GM19099 (cell line): ENCODE measurements around the gene TGM2.

ENCODE experiments used
- POLR2A ChIP-seq: IDR thresholded peaks from 3 replicates; pipeline ENCODE4 v1.6.1; 2011; ENCODE audit warnings: low read depth; ENCODE audit not compliant: insufficient read length; ENCODE audit errors: extremely low read depth

TGM2 gene

DNA sequence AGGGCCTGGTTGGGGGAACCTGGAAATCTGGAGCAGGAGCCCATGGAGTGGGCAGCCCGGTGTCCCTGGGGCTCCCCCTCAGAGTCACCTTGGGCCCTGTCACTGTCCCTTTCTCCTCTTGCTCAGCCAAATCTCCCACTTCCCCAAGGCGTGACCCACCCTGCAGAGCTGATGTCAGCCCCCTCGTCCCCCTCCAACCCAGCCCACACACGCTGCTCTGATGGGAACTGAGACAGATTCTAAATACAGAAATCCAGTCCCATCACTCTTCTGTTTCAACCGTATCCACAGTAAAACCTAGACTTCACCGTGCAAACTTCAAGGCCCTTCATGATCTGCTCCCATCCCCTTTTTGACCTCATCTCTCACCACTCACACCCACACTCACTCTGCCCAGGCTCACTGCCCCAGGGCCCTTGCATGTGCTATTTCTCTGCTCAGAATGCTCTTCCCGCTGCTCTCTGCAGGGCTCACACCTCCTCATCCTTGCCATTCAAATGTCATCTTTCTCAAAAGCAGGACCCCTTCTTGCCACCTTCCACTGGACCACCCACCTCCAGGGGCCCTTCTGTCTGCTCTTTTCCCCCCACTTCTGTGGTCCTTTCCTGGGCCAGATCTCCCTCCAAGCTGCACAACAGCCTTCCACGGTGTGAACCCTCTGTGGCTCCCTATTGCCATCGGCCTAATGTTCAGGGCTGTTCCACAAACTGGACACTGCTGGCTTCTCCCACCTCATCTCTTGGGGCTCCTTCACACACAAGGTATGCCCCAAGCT, 16.6 kb downstream of the TGM2 start:
- TF ChIP-seq POLR2A = no peak

DNA sequence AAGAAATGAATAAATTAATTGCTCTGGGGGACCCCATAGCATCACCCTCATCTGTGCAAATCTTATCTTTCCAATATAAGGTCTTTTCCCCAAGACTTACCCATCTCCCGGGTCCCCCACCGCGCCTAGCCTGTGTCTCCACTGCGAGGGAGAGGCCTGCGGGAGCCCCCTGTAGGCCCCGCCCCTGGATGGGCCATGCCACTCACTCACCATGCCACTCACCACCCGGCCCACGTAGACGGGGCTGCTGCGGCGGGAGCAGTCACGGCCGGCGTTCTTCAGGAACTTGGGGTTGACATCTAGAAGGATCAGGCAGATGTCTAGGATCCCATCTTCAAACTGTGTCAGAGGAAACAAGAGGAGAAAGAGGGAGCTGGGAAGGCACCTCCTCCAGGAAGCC, 17.3 kb downstream of the TGM2 start:
- no peak for TF ChIP-seq POLR2A

DNA sequence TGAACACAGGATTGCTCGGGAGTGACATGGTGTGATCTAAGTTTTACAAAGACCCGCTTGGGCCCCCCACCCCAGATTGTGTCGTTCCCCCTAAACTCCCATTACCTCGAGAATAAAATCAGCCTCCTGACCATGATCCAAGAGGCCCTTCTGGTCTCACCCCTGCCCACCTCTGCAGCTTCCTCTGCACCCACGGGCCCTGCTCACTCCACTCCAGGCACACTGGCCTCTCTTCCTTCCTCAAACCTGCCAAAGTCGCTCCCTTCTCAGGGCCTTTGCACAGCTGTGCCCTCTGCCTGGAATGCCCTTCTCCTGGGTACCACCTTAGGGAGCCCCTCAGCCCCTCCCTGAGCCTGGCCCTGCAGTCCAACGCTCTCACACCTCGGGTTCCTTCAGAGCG, 17.9 kb downstream of the TGM2 start:
- no peak for TF ChIP-seq POLR2A

DNA sequence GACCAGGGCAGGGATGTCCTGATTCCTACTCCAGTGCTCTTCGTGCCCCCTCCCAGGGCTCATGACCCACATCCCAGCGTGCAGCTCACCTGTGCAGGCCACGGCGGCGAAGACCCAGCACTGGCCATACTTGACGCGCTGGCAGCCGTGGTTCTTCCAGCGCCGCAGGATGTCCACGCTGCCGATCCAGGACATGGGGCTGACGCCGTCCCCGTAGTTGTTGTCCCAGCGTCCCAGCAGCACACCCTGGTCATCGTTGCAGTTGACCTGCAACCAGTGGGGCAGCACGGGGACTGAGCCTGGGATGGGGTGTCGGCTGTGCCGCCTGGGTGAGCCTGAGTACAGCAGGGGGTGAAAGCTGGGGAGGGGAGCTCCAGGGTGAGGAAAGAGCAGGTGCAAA, 18.4 kb downstream of the TGM2 start:
- TF ChIP-seq POLR2A = no peak

DNA sequence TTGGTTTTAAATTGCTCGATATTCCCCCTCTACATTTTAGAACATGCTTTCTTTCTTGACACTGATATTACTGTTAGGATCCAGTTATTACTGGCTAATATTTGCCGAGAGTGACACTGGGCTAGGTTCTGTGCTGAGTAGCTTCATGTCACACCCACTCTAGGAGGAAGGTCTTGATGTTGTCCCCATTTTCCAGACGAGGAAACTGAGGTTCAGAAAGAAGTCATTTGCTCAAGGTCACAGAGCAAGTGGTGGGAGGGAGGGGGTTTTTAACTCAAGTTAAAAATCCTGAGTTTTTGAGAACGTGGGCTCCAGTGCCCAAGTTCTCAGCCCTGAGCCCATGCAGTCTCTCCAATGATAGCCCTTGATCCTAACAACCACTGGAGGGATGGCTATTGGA, 18.9 kb downstream of the TGM2 start:
- TF ChIP-seq POLR2A = no peak

DNA sequence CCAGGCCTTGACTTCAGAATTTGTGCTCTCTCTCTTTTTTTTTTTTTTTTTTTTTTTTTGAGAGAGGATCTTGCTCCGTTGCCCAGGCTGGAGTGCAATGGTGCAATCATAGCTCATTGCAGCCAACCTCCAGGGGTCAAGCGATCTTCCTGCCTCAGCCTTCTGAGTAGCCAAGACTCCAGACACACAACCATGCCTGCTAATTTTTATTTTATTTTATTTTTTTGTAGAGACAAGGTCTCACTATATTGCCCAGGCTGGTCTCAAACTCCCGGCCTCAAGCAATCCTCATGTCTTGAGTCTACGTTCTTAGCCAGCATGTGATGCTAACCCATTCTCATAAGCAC, 19.4 kb downstream of the TGM2 start:
- TF ChIP-seq POLR2A = no peak

DNA sequence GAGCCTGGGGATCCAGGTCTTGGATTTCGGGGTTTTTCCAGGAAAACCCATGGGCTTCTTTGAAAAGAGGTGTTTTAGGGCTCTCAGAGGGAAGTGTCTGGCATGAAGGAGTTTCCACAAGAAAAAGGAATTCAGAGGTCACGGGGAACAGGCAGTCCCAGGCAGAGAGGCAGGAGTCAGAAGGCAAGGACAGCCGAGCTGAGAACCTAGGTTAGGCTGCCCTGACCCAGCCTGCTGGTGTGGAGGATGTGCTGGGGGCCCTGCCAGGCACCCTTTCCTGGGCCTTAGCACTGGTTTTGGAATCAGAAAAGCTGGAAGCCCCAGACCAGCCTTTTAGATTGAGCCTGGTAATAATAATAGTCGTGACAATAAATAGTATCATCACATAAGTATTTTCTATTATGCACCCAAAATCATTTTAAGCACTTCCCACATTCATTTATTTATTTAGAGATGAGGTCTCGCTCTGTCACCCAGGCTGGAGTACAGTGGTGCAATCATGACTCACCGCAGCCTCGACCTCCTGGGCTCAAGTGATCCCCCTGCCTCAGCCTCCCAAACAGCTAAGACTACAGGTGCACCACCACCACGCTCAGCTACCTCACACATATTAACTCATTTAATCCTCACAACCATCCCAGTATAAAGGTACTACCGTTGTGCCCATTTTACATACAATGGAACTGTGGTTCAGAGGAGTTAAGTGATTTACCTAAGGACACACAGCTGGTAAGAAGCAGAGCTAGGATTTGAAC, 19.9 kb downstream of the TGM2 start:
- TF ChIP-seq POLR2A = no peak

DNA sequence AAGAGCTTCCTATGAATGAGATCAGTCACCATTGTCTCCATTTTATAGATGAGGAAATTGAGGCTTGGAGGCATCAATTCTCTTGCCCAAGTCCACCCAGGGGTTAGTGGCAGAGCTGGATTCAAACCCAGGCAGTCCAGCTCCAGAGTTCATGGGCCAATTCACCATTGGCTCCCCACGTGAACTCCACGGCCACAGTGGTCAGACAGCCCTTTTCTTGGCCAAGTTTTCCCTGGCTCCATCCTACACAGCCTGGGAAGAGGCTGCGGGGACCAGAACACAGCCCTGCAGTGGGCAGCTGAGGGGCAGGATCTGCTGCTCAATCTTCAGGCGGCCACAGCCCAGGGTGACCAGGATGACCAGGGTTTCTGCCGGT, 20.5 kb downstream of the TGM2 start:
- TF ChIP-seq POLR2A = no peak

DNA sequence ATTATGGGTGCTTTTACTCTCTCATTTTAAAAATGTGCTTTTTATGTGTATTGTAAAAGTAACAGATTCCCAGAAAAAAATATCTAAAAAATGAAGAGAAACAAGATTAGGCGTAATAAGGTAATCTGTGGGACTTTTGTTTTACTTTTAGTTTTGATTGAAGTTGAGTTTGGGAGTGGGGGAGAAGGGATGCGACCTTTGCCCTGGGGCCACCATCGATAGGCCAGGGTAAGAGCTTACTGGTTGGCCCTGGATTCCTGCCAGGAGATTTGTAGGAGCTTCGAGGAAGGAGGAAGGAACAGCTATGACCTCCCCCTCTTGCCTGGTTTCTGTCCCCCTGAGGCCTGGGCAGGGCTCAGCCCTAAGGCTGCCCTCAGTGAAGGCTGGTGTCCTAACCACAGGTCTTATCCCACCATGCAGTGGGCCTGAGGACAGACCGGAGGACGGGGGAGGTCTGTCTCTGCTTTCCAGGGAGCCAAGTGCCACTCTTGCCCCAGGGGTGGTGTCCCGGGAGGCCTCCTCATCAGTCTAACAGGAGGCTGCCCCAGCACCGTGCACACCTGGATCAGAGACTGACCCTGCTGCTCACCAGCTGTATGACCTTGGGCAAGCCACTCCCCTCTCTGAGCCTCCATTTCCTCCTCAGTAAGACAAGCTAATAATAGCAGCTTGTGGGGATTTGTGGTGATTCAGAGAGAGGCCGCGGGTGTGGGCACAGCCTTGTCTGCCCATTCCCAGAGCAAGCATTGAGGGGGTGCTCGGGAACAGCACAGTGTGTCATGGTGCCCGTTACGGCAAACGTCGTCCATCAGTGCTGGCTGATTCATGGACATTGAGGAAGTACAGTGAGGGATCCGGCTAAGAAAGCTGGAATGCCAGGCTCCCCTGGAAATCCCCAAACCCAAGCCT, 21.2 kb downstream of the TGM2 start:
- no peak for TF ChIP-seq POLR2A

DNA sequence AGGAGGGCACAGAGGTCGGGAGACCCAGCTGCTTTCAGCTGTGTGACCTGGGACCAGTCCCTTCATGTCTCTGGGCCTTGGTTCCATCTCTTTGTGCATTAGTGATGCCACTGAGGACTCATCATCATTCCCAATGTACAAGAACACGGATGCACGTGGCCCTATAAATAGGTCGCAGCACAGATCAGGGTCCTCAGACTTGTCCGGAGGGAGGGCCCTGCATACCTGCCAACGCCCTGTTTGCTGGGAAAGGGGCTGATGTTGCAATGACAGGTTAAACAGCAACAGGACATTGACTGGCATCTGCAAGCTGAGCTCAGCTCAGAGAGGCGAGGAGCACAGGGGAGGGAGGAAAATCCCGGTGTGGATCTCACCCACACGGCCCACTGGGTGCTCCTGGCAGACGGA, 21.8 kb downstream of the TGM2 start:
- TF ChIP-seq POLR2A = no peak

DNA sequence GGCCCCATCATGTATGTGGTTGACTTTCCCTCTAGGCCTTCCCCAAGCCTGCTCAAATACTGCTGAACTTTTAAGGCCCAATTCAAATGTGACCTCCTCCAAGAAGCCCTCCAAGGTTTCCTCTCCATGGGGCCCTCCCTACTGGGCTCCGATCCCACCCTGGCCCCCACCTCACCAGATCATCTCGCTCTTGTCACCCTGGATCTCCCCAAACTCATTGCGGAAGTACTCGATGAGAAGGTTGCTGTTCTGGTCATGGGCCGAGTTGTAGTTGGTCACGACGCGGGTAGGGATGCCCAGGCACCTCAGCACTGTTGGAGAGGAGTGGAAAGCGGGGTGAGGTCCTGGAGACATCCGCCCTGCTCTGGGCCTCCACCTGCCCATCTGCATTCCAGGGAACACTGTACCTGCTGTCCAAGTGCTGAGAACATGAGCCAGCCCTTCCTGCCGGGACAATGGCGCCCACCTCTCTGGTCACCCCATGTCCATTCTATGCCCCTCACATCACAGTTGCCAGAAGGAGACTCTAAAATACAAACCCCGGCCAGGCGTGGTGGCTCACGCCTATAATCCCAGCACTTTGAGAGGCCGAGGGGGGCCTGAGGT, 23.1 kb downstream of the TGM2 start:
- no peak for TF ChIP-seq POLR2A

DNA sequence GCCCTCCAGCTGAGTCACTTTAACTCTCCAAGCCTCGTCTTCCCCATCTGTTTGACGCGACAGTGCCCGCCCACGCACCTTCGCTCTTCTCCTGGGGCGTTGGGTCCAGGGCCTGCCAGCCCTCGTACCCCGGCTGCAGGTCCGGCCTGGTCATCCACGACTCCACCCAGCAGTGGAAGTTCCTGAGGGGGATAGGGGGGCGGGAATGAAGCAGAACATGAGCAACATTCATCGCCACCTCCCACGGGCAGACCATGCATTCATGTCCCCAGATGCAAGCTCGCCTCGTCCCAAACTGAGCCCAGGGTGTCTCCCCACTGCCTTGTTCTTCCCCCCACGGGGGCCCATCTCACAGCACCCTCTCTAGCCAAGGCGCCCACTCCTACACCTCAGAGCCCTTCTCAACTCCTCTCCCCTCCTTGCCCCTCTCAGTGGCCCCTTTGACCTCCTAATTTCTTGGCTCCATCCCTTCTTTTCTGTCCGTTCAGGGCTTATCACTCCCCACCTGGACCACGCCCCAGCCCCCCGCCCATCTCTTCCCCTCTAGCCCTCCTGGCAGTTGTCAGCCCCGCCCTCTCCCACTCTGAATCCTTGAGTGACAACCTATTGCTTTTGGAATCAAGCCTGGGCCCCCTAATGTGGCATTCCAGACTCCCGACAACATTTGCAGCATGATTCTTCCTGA, 23.7 kb downstream of the TGM2 start:
- TF ChIP-seq POLR2A = no peak

DNA sequence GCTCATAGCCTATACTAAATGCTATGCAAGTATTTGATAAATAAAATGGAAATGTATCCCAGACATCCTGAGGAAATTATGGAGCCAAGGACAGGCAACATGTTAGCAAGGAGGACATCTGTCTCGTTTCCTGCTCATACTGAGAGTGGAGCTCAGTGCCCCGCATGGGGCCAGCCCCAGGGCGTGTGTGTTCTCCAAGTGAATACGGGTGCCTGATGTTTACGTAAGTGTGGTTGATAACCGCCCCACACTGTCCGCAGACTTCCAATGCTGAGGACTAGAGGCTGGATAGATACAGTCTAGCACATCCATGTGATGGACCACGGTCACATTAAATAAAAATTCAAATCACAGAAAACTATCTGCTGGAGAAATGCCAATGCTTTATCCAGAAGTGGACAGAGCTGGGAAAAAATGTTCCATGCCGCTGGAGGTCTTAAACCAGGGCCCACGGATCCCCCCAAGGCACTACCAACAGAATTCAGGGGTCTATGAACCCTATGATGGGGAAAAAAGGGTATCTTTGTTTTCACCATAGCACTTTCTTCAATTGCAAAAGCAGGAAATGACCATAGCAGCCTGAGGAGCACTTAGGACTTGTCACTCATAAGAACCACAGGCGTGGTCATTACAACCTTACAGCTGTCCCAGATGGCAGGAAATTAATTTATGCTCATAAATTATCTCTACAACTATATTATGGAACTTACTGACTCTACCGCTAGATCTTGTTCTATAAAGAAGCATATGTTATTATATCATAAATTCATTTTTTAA, 24.9 kb downstream of the TGM2 start:
- no peak for TF ChIP-seq POLR2A
